Measurements from ENCODE around the gene ITPKC.

- TF ChIP-seq POLR2A (IDR thresholded peaks at IDR 0.05; ENCODE audit: low read depth, low read length) = no peak
- TF ChIP-seq TAF1 (IDR thresholded peaks at IDR 0.05; ENCODE audit: borderline replicate concordance, low read depth, low read length) = no peak
- TF ChIP-seq POLR2AphosphoS5 (IDR thresholded peaks at IDR 0.05; ENCODE audit: low read depth, low read length) = no peak
Measured at GRCh38 chr19:40713939-40714338, 3.0 kb upstream of the ITPKC start.

All from GM12892 (cell line).